GM08714 (cell line): ENCODE measurements around the gene VPS29.
"Not testable (repeated sequence)": the region's sequence is repeated elsewhere in the genome, so short reads cannot be mapped to it uniquely, and the experiment has no call there.

Source experiments
- H3K4me3 ChIP-seq: fragments of 200-500 bp; sonication (Bioruptor generic); 2 replicates; pipeline ENCODE4 v1.5.1; 2014; ENCODE audit warnings: mild to moderate bottlenecking, low read length, inconsistent platforms
- ZNF274 ChIP-seq: IDR thresholded peaks from 2 replicates; pipeline ENCODE4 v1.6.1; 2012; ENCODE audit warnings: mild to moderate bottlenecking, low read depth, low read length

VPS29 gene

DNA sequence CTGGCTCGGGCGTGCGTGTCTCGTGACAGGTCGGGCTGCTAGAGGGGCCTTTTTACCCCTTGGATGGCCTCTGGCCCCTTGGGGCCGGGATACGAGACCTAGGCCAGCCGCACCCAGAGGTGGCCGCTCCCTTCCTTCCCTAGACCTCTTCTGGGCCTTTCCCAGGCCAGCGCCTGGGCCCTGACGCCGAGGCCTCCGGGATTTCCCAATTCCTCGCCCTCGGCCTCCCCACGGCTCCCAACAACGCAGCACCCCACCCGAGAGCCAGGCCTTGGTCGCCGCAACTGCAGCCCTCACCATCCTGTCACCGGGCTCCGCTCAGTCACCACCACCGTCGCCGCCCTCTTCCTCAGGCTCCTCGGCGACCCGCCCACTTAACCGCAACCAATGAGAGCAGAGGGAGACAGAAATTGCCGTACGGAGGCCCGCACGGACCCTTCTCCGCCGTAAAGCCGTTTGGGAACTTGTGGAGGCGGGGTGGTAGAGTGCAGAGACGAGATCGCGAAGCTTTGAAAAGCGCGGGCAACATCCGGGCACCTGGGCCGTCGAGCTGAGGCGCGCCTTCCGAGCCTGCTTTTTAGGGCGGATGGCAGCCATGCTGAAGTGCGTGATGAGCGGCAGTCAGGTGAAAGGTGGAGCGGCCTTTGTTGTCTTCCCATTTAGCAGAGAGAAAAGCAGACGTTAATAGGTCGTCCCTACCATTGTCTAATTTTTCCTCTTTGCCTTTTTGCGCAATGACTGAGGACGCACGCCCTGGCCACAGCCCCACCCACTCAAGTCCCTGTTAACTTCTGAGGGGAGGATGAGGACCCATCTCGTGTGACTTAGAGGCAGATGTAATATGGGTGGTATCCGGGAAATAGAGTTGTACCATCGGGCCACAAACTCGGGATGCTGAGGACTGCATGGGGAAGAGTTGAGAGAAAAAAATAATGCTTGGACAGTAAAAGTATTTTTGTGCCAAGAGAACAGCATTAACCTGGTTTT, at the start of gene VPS29, which contains the start of gene RAD9B:
VPS29 (minus strand) TSS at position 360 of the 987 bp plus-strand sequence; CDS start at position 300, 60 bp downstream.
RAD9B (plus strand) TSS at position 580 of the 987 bp plus-strand sequence; CDS start at position 587, 7 bp downstream.
- H3K4me3 ChIP-seq = peak within 1 kb of the TSS; percentile 93
- no peak for TF ChIP-seq ZNF274

DNA sequence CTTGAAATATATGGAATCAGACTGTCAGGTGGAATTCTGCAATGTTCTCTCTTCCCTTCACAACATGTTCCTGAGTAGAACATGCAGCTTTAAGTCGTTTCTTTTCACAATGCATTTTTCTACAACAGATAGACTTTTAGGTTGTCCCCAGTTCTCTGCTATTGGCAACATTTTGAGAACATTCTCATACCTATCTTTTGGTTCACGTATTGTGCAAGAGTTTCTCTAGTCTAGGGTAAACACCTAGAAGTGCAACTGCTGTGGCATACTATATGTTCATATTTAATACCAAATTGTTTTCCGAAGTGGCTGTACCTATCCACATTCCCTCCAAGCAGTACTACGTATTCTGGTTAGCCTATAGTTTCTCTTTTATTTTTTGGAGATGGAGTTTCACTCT, 49.1 kb upstream of the VPS29 start:
- H3K4me3 ChIP-seq = no peak overlapping the region
- TF ChIP-seq ZNF274 = no peak

DNA sequence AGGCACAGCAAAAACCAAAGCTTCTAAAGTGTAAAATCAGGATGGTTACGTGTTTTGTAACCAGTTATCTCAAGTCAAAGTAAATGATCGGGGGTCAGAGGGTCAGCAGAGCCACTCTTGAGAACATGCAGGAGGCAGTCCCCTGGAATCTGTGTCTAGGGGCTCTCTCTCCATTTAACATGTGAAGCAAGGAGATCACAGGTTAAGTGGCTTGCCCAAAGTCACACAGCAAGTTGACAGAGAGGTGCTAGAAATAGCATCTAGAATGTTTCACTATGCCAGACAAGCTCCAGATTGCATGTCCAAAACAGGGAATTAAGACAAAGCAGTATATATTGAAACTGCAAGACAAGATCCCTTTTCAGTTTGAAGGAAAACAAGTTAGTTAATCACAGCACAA, 47.8 kb upstream of the VPS29 start:
- TF ChIP-seq ZNF274 = no peak
- no peak overlapping the region for H3K4me3 ChIP-seq

DNA sequence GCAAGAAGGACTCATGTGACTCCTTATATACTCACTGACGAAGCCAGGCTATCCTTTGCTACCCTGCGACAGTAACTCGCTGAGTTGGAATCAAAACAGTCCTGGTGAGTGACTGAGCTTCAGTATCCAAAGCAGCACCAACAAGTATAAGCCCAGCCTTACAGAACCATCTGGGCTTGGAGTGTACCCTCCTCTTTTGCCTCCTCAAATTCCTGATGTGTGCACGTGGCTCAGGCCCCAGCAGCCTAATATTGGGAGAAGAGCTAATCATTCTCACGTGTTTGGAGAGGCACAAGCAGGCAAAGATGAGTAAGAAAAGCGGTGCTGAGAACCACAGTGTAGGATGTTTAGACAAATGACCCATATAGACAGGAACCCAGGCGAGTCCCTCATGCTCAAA, 46.8 kb upstream of the VPS29 start:
- TF ChIP-seq ZNF274 = no peak
- no peak overlapping the region for H3K4me3 ChIP-seq

DNA sequence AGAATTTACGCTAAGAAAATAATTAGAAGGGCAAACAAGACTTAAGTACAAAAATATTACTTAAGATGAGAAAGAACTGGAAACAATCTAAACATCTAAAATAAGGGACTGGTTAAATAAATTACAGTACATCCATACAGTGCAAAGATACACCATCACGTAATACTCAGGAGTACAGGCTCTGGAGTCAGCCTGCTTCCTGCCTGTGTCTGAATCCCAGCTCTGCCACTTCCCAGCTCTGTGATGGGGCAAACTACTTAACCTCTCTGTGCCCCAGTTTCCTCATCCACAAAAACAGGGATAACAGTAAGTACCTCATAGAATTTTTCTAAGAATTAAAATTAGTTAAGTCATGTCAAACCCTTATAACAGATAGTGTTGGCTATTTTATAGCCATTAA, 45.2 kb upstream of the VPS29 start:
- no peak for TF ChIP-seq ZNF274
- no peak overlapping the region for H3K4me3 ChIP-seq

DNA sequence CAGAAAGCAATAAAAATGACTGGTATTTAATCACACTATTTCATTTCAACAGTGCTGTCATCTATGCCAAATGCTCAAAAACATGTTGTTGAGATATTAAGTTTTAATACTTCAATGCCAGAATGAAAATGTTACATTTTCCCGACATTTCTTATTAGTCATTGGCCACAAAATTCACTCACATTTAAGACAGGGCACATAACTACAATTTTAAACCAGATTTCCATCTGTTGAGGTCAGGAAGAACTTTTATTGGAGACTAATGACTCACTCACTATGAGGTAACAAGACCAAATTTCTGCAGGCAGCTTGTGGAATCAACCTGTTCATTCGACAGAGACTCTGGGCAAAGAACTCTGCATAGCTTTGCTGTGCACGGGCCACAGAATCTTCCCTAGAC, 44.4 kb upstream of the VPS29 start:
- H3K4me3 ChIP-seq = no peak overlapping the region
- no peak for TF ChIP-seq ZNF274

DNA sequence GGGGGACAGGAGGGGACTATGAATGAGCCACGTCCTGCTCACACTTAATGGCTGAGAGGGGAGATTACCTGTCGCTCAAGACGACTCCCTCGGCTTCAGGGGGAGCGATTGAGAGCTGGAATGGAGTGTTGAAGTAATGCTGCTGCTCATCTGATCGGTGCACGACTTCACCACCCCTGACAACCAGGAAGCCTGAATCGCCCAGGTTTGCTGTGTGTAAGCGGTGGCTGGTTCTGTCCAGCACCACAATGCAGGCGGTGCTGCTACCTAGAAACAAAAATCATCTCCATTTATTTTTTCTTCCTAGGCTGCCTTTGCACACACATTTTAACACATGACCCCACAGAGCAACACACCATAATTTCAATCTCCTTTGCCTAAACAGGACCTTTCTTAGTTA, 43.9 kb upstream of the VPS29 start:
- H3K4me3 ChIP-seq = no peak overlapping the region
- TF ChIP-seq ZNF274 = no peak

DNA sequence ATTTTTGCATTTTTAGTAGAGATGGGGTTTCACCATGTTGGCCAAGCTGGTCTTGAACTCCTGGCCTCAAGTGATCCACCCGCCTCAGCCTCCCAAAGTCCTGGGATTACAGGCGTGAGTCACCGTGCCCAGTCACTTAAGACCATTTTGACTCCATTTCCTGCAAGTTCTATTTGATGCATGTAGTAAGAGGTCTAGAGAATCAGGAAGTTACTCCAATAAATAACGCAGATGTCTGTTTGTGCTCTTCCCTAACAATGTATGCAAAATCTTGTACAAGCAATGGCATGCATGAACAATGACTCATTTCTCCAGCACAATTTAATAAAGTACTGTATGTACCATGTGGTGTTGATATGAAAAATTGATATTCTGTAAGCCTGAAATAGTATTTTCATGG, 43.3 kb upstream of the VPS29 start:
- not testable (repeated sequence) for H3K4me3 ChIP-seq

DNA sequence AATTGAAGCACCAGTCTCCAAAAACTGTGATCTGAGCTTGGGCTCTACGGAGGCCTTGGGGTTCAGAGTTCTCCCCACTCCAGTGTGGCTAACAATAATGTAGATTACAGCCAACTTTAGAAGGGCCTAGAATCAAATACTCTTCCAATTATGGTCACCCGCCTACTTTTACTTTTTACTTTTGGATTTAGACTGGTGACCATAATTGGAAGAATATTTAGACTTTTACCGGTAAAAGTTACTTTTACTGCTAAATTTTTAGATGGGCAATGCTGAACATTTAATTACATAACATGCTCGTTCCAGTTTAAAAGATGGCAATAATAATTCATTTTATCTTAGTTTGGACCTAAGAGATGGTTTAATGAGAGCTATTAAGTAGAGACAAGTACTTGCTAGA, 42.1 kb upstream of the VPS29 start:
- H3K4me3 ChIP-seq = no peak overlapping the region
- TF ChIP-seq ZNF274 = no peak

DNA sequence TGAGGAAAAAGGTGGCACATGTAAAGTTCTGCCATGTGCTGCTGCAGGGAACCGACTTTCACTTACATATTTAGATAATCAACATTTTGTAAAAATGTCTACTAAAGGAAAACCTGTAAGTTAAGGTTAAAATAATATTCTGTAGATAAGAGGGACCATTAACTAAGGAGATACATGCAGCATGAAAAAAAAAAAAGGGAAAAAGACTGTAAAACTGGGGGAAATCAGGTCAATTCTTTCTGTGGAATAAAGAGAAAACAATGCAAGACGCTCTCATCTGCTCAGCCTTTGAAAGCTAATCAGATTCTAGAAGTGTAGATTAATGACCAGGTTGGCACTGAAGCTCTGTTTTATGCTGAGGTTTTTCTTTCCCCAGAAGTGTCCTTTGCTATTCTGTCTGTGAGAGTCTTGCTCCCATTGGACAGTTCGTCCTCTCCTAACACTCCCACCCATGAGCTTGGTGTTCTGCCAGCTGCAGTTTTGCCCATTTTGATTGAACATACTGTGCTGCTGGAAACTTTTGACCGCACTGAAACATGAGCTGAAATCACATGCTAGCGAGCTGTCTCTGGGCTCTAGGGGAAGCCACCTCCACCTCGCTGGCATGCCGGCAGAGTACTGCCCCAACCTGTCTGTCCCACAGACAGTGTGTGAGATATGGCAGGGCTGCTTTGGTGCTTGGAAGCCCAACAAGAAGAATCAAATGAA, 41.5 kb upstream of the VPS29 start:
- H3K4me3 ChIP-seq = no peak overlapping the region
- no peak for TF ChIP-seq ZNF274

DNA sequence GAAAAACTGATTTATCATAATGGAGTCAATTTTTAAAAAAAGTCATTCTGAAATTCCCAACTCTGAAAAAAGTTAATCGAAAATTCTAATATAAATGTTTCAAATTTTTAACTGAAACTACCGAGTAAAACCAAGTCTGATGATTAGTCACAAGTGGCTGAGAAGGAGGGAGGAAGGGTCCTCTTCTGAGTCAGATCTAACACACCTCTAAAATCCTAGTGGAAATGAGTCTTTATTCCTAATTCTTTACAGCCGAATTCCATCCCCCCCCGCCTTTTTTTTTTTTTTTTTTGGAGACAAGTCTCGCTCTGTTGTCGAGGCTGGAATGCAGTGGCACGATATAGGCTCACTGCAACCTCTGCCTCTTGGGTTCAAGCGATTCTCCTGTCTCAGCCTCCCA, 38.1 kb upstream of the VPS29 start:
- H3K4me3 ChIP-seq = no peak overlapping the region
- TF ChIP-seq ZNF274 = no peak

DNA sequence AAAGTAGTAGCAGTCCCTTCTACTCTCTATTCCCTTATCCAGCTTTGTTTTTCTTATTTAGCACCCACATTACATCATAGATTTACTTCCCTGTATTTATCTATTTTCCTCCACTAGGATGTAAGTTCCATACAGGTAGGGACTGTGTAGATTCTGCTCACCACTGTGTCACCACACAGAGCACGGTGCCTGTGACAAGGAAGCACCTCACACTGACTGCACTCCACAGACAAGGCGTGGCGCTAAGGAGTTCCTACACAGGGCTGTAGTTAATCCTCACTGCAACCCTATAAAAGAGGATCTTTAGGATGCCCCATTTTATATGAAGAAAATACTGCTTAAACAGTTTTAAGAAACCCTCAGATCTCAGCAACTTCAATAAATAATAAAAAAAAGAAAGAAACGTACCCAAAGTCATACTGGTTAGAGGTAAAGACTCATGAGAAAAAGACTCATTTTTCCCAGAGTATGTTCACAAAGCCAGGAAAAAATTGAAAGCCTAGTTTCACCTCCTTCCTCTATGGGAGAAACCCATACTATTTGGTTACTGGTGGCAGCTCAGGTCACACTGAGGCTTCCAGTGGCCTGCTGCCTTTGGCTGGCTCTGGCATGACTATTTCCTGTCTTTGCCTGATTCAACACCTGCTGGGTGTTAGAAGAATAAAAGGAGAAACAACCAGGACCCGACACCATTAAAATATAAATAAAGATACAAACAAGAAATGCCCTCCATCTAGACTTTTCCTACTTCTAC, 37.1 kb upstream of the VPS29 start:
- no peak overlapping the region for H3K4me3 ChIP-seq
- no peak for TF ChIP-seq ZNF274

DNA sequence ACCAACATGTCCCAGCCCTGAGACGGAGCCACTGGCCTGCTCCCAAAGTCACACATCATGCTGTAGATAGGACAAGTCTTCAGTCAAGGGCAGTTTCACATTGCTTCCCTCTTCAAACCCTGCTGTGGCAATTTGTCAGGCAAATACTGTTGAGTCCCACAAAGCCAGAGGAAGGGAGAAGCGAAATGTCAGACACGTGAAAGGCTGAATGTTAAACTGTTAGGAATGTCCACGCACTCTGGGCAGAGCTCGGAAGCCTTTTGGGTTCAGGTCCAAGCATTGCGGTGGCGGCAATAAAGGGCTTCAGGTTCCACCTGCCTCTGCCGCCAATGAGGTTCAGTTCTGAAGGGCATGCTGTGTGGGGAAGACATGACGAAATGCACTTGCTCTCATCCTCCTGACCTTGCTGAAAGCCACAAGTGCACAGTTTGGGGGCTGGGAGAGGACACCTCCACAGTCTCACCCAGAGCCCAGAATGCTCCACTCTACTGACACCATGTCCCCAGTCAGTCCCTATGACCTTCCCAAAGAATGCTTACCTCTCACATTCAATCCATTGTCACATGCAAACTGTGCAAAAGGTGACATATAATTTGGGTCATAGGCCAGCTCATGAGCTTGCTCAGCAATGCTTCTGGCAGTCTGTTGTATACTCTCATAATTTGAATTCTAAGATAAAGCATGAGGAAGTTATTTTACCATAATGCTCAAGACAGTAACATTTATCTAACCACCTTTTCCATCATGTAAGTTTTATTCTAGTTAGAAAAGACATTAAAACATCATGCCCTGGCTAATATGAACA, 35.9 kb upstream of the VPS29 start:
- H3K4me3 ChIP-seq = no peak overlapping the region
- TF ChIP-seq ZNF274 = no peak
